HepG2 (cell line): Measurements from ENCODE around the gene TCF25. TPM values are rescaled to one million over a fixed set of nuclear protein-coding genes. Genes with fewer than 3 reads are reported as not detected.

Source experiments
- AFF4 ChIP-seq: sonication (generic); formaldehyde crosslinking; IDR thresholded peaks from 2 replicates; pipeline ENCODE4 v1.4.0; 2020; ENCODE audit warnings: missing genetic modification reagents
- AGO2 ChIP-seq: fragments of 200-400 bp; formaldehyde crosslinking; optimal IDR thresholded peaks from 2 replicates; pipeline ENCODE3; 2017; ENCODE audit warnings: mild to moderate bottlenecking, low read depth, low read length, moderate library complexity
- BCL3 ChIP-seq: sonication (generic); formaldehyde crosslinking; IDR thresholded peaks from 2 replicates; pipeline ENCODE4 v1.5.1; 2020; ENCODE audit warnings: mild to moderate bottlenecking, missing genetic modification reagents, moderate library complexity
- CBX2 ChIP-seq, 2 experiments: fragments of 200-600 bp in 1 of 2; sonication (generic); formaldehyde crosslinking in 1 of 2; IDR thresholded peaks; 2 replicates each; pipeline versions ENCODE4 v1.7.0 to v1.8.1; 2018 to 2022; ENCODE audit warnings: low read depth in 2 of 2, low read length in 1 of 2, mild to moderate bottlenecking in 1 of 2, missing genetic modification reagents in 1 of 2
- PLRG1 ChIP-seq: fragments of 450-650 bp; conservative IDR thresholded peaks from 2 replicates; pipeline ENCODE4 v1.6.1; 2016
- RARG ChIP-seq: sonication (generic); formaldehyde crosslinking; IDR thresholded peaks from 2 replicates; pipeline ENCODE4 v1.4.0; 2020; ENCODE audit warnings: low read depth, mild to moderate bottlenecking, missing genetic modification reagents
- SKI ChIP-seq: fragments of 450-650 bp; IDR thresholded peaks from one replicate; pipeline ENCODE4 v1.6.1; 2018; ENCODE audit warnings: mild to moderate bottlenecking; ENCODE audit not compliant: partially characterized antibody
- YEATS2 ChIP-seq: sonication (generic); formaldehyde crosslinking; IDR thresholded peaks from 2 replicates; pipeline ENCODE4 v1.4.0; 2020; ENCODE audit warnings: missing genetic modification reagents, borderline replicate concordance
- ZBTB21 ChIP-seq: sonication (generic); formaldehyde crosslinking; IDR thresholded peaks from 2 replicates; pipeline ENCODE4 v1.4.0; 2020; ENCODE audit warnings: missing genetic modification reagents
- polyA plus RNA-seq, 8 experiments: library from polyadenylated mRNA; depleted of rRNA in 3 of 8; stranded (reverse) in 7 of 8; unstranded in 1 of 8; fragments of >200 nt; fragmentation: Illumina TruSeq in 4 of 8; extraction: Trizol in 4 of 8; gene quantifications; 2 replicates each; pipeline versions ENCODE4 v1.2.1 to v1.2.3, GENCODE V29; 2011 to 2016; ENCODE audit warnings: low read depth in 4 of 8, missing spikeins in 1 of 8, mixed read lengths in 1 of 8; ENCODE audit not compliant: insufficient read depth in 1 of 8
- total RNA-seq, 5 experiments: library from RNA; depleted of rRNA; stranded (reverse); fragments of >200 nt; fragmentation: Illumina TruSeq; extraction: Trizol; gene quantifications; 2 replicates each; pipeline ENCODE4 v1.2.3, GENCODE V29; 2016; ENCODE audit warnings: low read depth in 1 of 5
- TF ChIP-seq, protein P1 (sequence below): sonication (generic); formaldehyde crosslinking; conservative IDR thresholded peaks from 2 replicates; pipeline ENCODE4 v1.4.0; 2020; ENCODE audit warnings: mild to moderate bottlenecking, missing genetic modification reagents, moderate library complexity
- TF ChIP-seq, protein P2 (sequence below): sonication (generic); formaldehyde crosslinking; conservative IDR thresholded peaks from 2 replicates; pipeline ENCODE4 v1.4.0; 2020; ENCODE audit warnings: missing genetic modification reagents
- TF ChIP-seq, protein P3 (sequence below): sonication (generic); IDR thresholded peaks from 2 replicates; pipeline ENCODE4 v1.6.1; 2016; ENCODE audit warnings: low read depth, borderline replicate concordance
- TF ChIP-seq, protein P4 (sequence below): sonication (generic); formaldehyde crosslinking; IDR thresholded peaks from 2 replicates; pipeline ENCODE4 v1.9.0; 2021; ENCODE audit warnings: missing genetic modification reagents, mild to moderate bottlenecking, borderline replicate concordance

Gene TCF25
- total and polyA plus RNA-seq, 2 of the 13 experiments (the other 11 are each of a cell fraction or from before 2014, with no cell fraction given), result 138 to 206 TPM

DNA sequence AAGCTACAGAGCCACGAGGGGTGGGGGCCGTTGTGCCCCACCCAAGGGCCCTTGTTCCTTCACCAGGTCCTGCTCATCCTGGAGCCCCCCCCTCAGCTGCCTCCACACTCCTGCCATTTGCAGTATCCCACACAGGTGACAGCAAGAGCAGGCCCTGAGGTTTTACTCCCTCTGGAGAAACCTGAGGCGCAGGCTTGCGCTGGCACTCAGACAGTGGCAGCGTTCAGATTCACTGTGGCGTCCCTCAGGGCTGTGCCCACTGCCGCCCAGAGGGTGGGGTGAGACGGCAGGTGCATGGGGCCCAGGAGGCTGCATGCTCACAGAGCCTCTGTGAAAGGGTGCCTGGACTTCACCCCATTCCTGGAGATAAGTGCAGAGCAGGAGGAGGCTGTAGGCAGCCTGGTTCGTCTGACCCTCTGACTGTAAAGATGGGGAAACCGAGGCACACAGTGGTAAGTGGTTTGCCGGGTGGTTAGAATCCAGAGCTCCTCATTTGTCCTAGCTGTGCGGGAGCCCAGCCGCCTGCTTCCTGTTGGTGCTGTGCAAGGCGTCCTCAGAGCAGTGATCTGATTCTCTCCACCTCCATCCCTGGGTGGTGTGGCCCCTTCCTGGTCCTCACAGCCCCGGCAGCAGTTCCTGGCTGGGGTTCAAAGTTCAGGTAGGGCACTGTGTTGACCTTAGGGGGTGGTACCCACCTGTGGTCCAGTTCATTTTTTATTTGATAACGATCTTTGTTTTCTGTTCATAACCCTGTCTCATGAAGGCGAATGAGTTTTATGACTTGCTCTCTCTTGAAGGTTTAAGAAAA is 43.6 kb upstream of the TCF25 start (continued):
- TF ChIP-seq, protein P1, sequence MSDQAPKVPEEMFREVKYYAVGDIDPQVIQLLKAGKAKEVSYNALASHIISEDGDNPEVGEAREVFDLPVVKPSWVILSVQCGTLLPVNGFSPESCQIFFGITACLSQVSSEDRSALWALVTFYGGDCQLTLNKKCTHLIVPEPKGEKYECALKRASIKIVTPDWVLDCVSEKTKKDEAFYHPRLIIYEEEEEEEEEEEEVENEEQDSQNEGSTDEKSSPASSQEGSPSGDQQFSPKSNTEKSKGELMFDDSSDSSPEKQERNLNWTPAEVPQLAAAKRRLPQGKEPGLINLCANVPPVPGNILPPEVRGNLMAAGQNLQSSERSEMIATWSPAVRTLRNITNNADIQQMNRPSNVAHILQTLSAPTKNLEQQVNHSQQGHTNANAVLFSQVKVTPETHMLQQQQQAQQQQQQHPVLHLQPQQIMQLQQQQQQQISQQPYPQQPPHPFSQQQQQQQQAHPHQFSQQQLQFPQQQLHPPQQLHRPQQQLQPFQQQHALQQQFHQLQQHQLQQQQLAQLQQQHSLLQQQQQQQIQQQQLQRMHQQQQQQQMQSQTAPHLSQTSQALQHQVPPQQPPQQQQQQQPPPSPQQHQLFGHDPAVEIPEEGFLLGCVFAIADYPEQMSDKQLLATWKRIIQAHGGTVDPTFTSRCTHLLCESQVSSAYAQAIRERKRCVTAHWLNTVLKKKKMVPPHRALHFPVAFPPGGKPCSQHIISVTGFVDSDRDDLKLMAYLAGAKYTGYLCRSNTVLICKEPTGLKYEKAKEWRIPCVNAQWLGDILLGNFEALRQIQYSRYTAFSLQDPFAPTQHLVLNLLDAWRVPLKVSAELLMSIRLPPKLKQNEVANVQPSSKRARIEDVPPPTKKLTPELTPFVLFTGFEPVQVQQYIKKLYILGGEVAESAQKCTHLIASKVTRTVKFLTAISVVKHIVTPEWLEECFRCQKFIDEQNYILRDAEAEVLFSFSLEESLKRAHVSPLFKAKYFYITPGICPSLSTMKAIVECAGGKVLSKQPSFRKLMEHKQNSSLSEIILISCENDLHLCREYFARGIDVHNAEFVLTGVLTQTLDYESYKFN, result peak; percentile 93
- TF ChIP-seq AFF4 (CRISPR knock-in tag) (no peak), ZBTB21 (no peak), YEATS2 (no peak; the same call in 1 of the 2 replicates), CBX2 (IDR thresholded peaks at IDR 0.05; ENCODE audit: low read depth, low read length) (no peak), CBX2 (CRISPR knock-in tag; IDR thresholded peaks at IDR 0.05; ENCODE audit: low read depth) (no peak), RARG (CRISPR knock-in tag) (no peak), PLRG1 (no peak), SKI (no peak), AGO2 (peak; percentile 94), BCL3 (peak; percentile 73; the same call in 1 of the 2 replicates)
- TF ChIP-seq, protein P2, sequence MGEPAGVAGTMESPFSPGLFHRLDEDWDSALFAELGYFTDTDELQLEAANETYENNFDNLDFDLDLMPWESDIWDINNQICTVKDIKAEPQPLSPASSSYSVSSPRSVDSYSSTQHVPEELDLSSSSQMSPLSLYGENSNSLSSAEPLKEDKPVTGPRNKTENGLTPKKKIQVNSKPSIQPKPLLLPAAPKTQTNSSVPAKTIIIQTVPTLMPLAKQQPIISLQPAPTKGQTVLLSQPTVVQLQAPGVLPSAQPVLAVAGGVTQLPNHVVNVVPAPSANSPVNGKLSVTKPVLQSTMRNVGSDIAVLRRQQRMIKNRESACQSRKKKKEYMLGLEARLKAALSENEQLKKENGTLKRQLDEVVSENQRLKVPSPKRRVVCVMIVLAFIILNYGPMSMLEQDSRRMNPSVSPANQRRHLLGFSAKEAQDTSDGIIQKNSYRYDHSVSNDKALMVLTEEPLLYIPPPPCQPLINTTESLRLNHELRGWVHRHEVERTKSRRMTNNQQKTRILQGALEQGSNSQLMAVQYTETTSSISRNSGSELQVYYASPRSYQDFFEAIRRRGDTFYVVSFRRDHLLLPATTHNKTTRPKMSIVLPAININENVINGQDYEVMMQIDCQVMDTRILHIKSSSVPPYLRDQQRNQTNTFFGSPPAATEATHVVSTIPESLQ (CRISPR knock-in tag), result no peak; the same call in 1 of the 2 replicates
- TF ChIP-seq, protein P3, sequence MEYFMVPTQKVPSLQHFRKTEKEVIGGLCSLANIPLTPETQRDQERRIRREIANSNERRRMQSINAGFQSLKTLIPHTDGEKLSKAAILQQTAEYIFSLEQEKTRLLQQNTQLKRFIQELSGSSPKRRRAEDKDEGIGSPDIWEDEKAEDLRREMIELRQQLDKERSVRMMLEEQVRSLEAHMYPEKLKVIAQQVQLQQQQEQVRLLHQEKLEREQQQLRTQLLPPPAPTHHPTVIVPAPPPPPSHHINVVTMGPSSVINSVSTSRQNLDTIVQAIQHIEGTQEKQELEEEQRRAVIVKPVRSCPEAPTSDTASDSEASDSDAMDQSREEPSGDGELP, result no peak; the same call in 1 of the 2 replicates
- TF ChIP-seq, protein P4, sequence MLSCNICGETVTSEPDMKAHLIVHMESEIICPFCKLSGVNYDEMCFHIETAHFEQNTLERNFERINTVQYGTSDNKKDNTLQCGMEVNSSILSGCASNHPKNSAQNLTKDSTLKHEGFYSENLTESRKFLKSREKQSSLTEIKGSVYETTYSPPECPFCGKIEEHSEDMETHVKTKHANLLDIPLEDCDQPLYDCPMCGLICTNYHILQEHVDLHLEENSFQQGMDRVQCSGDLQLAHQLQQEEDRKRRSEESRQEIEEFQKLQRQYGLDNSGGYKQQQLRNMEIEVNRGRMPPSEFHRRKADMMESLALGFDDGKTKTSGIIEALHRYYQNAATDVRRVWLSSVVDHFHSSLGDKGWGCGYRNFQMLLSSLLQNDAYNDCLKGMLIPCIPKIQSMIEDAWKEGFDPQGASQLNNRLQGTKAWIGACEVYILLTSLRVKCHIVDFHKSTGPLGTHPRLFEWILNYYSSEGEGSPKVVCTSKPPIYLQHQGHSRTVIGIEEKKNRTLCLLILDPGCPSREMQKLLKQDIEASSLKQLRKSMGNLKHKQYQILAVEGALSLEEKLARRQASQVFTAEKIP (CRISPR knock-in tag), result no peak
